ENCODE data around the gene PLCL2.

PLCL2 gene

DNA sequence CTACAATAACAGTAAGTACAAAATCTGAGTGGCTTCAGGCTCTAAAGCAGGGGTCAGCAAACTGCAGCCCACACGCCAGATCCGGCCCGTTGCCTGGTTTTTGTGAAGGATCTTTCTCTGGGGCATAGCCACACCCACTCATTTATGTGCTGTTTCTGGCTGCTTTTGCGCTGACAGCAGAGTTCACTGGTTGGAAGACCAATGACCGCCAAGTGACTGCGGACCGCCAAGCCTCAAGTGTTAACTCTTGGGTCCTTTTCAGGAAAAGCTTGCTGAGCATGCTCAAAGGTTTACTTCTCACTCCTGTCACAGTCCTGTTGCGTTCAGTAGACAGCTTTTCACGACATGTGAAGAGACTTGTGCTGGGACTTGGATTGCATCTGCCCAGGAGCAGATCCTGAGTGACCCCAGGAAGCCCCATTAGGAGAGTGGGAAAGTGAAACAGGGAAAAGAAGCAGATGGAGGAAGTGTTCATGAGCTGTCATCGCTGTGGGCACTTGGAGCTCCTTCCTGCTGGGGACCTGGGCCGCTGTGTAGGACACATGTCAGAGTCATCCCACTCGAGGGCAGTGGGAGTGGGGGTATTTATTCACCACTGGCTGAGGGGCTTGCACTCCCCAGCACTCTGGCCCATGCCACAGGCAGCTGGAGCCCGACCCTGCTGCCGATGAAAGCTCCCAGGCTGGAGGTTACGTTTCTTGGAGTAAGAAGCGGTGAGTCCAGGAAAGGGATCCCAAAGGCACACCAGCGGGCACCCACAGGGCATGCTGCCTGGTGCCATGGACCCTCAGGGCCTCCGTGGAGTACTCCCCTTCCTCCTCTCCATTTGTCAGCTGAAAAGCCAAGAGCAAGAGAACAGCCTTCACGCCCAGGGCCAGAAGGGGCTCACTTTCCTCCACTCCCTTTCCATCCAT lies 249.1 kb downstream of the PLCL2 start:
- no peak for DNase-seq (ENCODE audit: low read depth, low spot score)
- TF ChIP-seq, protein P1, sequence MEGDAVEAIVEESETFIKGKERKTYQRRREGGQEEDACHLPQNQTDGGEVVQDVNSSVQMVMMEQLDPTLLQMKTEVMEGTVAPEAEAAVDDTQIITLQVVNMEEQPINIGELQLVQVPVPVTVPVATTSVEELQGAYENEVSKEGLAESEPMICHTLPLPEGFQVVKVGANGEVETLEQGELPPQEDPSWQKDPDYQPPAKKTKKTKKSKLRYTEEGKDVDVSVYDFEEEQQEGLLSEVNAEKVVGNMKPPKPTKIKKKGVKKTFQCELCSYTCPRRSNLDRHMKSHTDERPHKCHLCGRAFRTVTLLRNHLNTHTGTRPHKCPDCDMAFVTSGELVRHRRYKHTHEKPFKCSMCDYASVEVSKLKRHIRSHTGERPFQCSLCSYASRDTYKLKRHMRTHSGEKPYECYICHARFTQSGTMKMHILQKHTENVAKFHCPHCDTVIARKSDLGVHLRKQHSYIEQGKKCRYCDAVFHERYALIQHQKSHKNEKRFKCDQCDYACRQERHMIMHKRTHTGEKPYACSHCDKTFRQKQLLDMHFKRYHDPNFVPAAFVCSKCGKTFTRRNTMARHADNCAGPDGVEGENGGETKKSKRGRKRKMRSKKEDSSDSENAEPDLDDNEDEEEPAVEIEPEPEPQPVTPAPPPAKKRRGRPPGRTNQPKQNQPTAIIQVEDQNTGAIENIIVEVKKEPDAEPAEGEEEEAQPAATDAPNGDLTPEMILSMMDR (IDR thresholded peaks at IDR 0.05; ENCODE audit: low read depth, low read length): no peak
- H3K4me3 ChIP-seq (ENCODE audit: low read depth, low read length): no peak overlapping the region
- in situ Hi-C loops (cut with HindIII; ENCODE audit: low sequenced_read_pairs): no loop called here

DNA sequence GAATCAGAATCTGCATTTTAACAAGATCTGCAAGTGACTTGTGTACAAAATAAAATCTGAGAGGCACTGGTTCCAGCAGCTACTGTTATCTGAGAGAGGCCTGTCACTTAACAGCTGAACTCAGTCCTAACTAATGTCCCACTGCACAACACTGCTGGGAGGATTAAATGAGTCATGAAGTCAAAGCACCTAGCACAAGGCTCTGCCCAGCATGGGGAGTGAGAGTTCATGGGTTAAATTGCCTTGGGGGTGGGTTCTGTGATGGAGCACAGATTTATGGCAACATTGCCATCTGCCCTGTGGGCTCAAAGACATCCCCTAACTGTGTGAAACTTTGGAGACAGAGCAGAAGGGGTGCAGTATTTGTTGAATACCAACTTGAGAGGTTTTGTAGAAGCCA lies 250.9 kb downstream of the PLCL2 start:
- in situ Hi-C loops (cut with HindIII; ENCODE audit: low sequenced_read_pairs): no loop called here
- TF ChIP-seq, protein P1 (IDR thresholded peaks at IDR 0.05; ENCODE audit: low read depth, low read length): no peak
- DNase-seq (ENCODE audit: low read depth, low spot score): no peak
- no peak overlapping the region for H3K4me3 ChIP-seq (ENCODE audit: low read depth, low read length)

DNA sequence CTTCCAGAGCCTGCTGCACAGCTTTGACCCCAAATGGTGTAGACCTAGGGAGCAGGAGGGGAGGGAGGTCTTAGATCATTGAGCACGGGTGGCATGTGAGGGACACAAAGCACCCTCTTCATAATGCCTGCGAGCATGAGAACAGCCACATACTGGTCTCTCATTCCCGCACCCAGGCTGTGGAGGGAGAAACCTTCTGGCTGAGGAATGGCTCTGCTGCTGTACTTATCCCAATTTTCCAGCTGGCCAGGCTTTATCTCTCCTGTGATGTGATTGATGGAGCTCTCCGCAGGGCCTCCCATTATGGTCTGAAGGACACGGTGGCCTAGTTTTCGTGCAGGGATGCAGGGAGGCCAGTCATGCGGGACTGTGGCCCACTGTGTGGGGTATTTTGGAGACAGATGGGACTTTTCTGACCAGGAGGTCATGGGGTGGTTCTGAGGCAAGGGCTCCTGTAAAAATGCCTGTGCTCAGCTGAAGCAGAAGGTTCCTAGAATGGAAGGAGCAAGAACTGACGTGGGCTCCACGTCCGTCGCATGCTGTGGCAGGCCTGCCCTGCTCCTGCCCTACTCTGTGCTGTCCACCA lies 251.5 kb downstream of the PLCL2 start:
- no peak overlapping the region for H3K4me3 ChIP-seq (ENCODE audit: low read depth, low read length)
- in situ Hi-C loops (cut with HindIII; ENCODE audit: low sequenced_read_pairs): no loop called here
- TF ChIP-seq, protein P1 (IDR thresholded peaks at IDR 0.05; ENCODE audit: low read depth, low read length): no peak
- peak; percentile 15 for DNase-seq (ENCODE audit: low read depth, low spot score)

DNA sequence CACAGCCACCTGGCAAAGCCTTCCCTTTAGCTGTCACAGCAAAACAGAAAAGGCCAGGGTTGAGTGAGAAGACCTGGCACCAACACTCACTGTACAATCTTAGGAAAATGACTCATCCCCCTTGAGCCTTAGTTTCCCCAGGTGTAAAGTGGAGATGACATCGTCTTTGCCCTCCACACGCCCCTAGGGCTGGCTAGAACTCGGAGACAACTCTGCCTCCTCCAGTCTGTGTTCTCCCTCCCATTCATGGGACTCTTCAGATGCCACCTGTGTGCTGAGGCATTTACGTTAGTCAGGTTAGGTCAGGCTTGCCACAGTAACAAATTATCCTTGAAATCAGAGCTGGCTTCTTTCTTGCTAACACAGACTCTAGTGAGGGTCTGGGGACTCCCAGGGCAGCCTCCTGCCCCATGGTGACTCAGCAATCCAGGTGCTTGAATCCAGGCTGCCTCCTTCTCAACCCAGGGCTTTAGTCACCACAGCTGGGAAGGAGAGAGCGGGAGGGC lies 252.6 kb downstream of the PLCL2 start:
- DNase-seq (ENCODE audit: low read depth, low spot score): no peak
- no peak overlapping the region for H3K4me3 ChIP-seq (ENCODE audit: low read depth, low read length)
- TF ChIP-seq, protein P1 (IDR thresholded peaks at IDR 0.05; ENCODE audit: low read depth, low read length): no peak
- in situ Hi-C loops (cut with HindIII; ENCODE audit: low sequenced_read_pairs): no loop called here

DNA sequence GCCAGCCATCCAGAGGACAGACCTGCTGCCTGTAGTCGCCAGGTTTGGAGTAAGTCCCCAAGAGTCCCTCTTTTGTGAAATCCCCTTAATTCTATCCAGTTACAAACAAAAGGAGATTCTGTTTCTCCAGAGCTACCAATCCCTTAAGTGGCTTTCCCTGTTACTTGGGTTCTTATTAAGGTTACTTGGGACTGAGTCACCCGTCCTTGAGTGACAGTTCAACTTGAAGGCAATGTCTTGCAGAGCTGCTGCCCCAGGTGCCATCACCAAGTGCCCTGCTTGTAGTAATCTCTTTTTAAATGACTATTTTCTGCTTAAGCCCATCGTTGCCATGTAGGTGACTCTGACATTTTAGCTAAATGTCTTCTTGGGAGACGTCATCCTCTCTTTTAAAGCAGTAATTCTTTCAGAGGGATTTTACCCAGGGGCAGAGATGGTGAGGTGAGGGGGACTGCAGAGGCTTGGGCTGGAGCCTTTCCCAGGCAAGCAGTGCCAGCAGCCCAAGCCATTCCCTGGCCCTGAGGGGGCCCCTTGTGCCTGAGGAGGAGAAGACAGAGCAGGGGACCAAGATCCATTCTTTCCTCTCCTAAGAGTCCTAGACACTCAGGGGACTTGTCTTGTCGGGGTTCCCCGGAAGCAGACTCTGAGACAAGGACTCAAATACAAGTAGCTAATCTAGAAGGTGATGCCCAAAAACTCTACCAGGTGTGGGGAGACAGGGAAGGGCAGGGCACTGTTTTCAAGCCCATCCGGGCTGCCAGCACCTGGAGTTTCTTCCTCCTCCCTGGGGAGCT lies 253.7 kb downstream of the PLCL2 start:
- in situ Hi-C loops (cut with HindIII; ENCODE audit: low sequenced_read_pairs): no loop called here
- TF ChIP-seq, protein P1 (IDR thresholded peaks at IDR 0.05; ENCODE audit: low read depth, low read length): no peak
- H3K4me3 ChIP-seq (ENCODE audit: low read depth, low read length): no peak overlapping the region

More for the DNA sequence above, 253.7 kb downstream of the PLCL2 start:
- DNase-seq (ENCODE audit: low read depth, low spot score): no peak

Data from astrocyte of the spinal cord (primary cell).